NOMO-1 treated with dmso at 0.1 percent for 144 hours (cell line): ENCODE results near the gene ENTREP3.
"Not testable (repeated sequence)": the region's sequence is repeated elsewhere in the genome, so short reads cannot be mapped to it uniquely, and the experiment has no call there.

Experiments used
- DNase-seq: peaks from one replicate; lab custom pipeline; 2025; ENCODE audit not compliant: unreplicated experiment; lab: John Stamatoyannopoulos, UW

ENTREP3 gene

GRCh38 chr1:155226188-155226909, 28.9 kb downstream of the ENTREP3 start:
- DNase-seq = peak; percentile 94

GRCh38 chr1:155225404-155225759, 29.9 kb downstream of the ENTREP3 start:
- not testable (repeated sequence) for DNase-seq

- DNase-seq = peak; percentile 32
Observed at GRCh38 chr1:155223047-155223446, 32.2 kb downstream of the ENTREP3 start.

DNA sequence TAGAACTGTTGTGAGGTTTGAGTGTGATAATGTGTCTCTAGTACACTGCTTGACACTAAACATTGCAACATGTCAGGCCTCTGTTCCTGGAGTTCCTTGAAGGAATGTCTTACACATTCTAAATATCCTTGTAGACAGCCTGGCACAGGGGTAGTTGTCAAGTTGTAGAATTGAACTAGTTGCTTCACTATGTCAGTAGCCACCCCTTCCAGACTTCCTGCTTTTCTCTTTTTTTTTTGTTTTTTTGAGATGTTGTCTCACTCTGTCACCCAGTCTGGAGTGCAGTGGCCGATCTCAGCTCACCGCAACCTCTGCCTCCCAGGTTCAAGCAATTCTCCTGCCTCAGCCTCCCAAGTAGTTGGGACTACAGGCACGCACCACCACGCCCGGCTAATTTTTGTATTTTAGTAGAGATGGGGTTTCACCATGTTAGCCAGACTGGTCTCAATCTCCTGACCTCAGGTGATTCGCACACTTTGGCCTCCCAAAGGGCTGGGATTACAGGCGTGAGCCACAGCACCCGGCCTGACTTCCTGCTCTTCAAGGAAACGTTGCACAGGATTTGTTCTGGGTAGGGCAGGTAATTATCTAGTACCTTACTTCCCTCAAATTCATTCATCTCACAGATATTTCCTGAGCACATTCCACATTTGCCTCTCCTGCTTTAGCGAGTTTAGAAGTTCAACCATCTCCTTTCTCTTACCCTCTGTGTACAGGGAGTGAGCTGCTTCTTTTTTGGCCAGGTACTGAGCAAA, 34.9 kb downstream of the ENTREP3 start:
- DNase-seq = not testable (repeated sequence)

DNA sequence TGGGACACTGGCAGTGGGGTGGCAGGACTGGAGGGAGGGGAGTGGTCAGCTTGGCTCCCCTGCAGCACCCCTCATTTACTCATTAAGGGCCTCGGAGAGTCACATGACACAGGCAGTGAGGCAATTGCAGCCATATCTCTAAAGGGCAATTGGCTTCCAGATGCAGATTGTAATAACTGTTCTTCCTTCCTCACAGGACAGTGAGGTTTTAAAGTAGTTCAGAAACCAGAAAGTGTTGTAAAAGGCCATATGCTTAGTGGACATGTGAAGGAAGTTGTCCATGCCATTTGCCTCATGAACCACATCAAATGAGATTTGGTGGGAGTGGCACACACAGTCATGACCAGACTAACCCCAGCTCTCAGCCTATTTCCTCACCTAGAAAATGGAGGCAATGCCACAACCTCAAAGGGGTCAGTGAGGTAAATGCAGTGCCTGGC, 35.7 kb downstream of the ENTREP3 start:
- DNase-seq = peak; percentile 43

- no peak for DNase-seq
Observed at GRCh38 chr1:155218854-155219591, 36.3 kb downstream of the ENTREP3 start.

GRCh38 chr1:155214702-155215101, 40.6 kb downstream of the ENTREP3 start:
- not testable (repeated sequence) for DNase-seq

DNA sequence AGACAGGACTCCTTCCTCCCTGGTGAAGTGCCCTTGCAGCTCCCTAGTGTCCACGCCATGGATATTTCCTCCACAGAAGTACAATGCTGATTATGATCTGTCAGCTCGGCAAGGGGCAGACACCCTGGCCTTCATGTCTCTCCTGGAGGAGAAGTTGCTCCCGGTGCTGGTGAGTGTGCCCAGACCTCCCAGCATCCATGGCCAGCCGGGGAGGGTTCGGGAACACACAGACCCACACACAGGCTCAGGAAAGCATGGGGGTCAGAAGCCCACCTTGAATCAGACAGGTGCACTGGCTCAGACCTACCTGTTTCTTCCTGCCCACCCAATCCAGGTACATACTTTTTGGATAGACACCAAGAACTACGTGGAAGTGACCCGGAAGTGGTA, 43.2 kb downstream of the ENTREP3 start:
- not testable (repeated sequence) for DNase-seq

DNA sequence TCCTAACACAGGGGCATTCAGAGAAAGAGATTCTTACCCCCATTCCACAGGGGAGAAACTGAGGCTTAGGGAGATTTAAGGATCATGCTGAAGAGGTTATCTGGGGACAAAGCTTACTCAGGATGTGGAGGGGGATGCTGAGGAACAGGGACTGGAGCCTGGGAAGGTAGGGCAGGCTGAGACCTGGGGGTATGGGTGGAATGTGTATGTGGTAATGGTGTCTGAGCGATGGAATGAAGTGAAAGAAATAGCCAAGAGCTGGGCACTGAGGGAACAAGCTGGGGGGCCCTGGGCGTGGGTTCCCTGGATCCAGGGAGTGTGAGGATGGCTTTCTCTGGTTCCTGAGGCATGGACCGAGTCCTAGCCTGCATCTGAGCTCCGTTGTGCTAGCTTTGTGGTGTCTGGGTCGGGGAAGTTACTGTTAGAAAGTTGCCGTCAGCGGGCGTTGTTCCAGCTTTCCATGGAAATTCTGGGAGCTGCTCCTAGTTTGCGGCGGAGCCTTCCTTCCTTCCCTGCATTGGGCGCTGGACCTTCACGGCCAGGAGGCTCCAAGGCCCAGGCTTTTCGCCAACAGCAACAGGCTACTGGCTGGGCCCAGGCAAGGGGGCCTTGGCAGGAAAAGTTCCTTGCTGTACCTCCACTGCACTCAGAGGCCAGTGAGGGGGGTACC, 43.8 kb downstream of the ENTREP3 start:
- not testable (repeated sequence) for DNase-seq

- peak; percentile 33 for DNase-seq
Observed at GRCh38 chr1:155210314-155211104, 44.8 kb downstream of the ENTREP3 start.

DNA sequence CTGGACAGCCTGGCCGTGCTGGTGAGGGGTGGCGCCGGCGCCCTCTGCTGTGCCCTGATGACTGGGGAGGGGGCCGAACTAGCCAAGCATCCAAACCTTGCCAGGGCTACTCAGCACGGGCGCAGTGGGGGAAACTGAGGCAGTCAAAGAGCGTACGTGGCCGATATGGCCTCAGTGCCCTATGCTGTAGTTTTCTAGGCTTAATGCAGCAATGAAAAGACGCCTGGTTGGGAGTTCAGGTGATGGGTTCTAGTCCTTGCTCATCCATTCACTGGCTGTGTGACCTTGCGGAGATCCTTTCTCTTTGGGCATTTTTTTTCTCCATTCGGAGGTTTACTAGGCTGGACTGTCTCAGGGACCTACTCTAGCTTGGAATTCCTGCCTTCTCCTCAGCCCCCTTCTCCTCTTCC, 46.0 kb downstream of the ENTREP3 start:
- DNase-seq = no peak

- peak; percentile 62 for DNase-seq
Observed at GRCh38 chr1:155208541-155209311, 46.6 kb downstream of the ENTREP3 start, which contains the start of gene MTX1. Gene MTX1 (plus strand): TSS chr1:155208695. CDS start chr1:155208805, 110 bp downstream.

DNA sequence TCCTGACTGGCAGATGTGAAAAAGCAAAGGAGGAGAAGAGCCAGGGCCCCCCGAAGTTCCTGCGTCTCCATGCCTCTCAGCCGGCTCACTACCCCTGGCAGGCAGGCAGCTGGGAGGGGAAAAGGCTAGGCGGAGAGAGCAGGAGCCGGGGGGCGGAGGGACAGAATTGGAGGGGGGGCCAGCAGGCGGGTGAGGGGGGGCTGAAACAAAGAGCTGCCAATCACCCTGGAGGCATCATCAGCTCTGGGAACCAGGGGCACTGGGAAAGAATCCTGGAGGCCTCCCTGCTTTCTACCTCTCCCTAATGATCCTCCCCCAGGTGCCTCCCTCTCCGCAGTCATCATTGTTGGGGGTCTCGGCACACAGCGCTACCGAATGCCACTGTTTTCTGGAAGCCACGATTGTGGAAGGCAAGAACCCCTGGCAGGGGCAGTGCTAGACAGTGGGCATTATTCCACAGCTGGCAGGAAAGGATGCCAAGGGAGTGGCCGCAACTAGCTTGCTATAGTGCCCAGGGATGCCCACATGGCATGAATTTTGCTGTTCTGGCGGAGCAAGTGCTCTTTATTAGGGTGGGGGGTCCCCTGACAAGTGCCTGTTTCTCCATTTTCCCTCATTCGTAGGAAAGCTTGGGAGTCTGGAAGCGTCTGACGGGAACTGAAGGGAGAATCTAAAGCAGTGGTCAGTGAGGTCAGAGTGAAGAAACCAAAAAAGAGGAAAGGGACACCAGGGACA, 47.3 kb downstream of the ENTREP3 start, which contains the start of gene THBS3:
Gene THBS3 (minus strand): TSS at position 92 of the 735 bp plus-strand sequence. CDS start 21 bp downstream, at position 71.
- DNase-seq = no peak

GRCh38 chr1:155206891-155207805, 48.1 kb downstream of the ENTREP3 start:
- peak; percentile 69 for DNase-seq

GRCh38 chr1:155205969-155206593, 49.2 kb downstream of the ENTREP3 start:
- no peak for DNase-seq

- DNase-seq = no peak
Observed at GRCh38 chr1:155205035-155205434, 50.2 kb downstream of the ENTREP3 start.
